ENCODE results near the gene LIN7B.

LIN7B gene

DNA sequence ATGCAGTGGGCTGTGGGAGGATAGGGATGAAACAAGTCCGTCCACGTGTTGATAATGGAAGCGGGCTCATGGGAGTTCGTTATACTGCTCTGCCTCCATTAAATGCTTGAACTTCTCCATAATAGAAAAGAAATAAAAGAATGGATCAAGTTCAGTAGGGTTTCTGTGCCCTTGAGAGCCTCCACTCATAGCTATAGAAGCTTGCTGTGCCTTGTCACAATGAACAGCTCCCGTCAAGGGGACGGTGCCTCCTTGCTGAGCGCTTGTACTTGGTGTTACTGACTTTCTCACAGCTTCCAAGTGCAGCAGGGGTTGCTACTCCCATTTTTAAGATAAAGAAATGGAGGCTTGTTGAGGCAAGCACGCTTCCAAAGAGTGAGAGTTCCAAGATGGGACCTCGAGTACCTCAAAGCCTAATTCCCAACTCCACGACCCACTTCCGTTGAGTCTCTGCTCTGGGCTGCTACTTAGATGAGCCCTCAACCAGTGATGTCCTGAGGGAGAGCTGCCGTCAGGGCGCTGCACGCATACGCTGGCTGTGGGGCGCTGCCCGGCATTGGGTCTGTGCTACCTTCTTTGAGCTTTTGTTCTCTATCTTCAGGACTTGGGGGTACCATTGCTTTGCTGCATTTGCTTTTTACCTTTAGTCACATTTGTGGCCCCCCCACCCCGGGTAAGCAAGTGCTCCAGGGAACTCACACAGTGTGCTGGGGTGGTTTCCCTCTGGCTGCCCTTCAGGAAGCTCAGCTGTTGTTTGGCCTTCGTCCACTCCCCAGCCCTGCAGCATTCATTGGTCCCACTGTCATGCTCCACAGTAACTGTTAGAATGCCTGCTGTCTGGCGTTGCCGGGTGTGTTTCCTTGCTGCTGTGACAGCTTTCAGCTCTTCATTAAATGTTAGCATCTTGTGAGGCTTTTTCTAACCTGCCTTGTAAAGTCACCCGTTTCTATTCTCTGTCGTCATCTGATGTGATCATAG lies 19.4 kb upstream of the LIN7B start:
- DNase-seq = no peak

DNA sequence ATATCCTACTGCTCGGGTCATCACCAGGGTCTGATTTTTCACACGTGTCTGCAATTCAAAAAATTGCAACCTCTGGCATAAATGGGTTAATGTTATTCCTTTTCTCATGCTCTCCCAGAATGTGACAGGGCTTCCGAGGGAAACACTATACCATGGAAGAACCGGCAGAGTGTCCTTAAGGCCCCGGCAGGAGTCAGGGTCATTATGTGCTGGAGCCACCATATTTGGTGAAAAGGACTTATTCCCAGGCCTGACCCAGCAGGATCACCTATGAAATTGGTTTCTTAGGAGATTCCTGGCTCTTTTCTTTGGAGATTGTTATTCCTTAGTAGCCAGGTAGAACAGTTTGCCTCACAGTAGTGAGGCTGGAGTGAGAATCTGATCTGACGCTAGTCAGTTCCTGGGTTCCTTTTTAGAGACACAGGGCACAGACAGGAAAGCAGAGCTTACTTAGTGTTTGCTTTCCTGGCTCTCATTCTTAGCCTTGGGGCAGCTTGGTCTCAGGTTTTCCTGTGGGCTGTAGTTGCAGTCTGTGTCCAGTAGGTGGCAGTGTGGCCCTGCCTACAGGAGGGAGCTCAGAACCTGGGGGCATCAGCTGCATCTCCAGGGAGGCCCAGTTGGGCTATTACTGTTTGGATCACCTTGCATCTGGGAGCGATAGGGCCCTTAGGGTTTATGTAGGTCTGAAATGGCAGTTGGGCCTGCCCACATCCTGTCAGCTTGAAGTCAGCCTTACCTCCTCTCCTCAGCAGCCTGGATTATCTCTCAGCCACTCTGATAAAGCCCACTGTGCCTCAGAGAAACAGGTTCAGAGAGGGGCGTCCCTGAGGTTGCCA lies 16.5 kb upstream of the LIN7B start:
- DNase-seq = peak; percentile 55

DNA sequence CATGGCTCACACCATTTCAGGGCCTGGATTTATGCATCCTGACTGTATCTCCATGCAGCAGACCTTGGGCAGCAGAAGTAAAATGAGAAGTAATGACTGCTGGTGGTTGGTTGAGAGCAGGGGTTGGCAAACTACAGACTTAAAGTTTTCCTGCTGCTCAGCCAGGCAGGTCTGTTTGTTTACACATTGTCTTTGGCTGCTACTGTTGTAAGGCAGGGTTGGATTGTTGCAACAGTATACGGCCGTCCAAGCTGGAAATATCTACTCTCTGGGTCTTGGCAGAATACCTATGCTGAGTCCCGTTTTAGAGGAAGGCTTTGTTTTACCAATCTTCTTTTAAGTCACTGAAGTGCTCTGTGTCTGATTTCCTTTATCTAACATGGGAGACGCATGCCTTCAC lies 15.4 kb upstream of the LIN7B start:
- no peak for DNase-seq

DNA sequence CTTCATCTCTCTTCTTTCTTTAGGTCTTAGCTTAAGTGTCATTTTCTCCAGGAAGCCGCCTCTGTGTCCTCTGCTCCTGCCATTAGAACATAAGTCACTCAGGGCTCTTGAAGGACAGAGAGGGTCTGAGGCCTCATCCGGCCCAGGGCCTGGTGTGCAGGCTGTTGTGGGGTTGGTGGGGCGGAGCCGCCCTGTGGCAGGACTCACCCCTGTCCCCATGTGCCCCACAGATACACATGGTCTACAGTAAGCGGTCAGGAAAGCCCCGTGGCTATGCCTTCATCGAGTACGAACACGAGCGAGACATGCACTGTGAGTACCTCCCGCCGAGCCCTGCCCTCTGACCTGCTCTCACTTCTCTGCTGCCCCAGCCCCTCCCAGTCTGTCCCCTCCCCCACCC lies 13.0 kb upstream of the LIN7B start:
- no peak for DNase-seq

DNA sequence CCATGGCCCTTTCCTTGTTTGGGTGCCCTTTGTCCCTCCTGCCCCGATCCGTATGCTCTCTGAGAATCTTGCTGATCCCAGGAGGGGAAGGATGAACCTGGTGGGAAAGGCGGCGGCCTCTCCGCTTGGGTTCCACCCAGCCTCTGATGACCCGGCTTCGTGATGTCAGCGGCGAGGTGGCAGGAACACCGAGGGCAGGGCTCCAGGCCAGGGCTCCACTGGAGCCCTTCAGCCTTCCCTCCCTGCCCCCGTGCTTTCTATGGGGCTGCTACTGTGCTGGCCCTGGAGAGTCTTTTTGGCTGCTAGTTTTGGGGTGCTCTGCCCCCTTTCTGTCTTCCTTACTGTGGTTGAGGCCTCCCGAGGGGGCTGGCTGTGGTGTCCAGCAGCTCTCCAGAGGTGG lies 11.9 kb upstream of the LIN7B start:
- DNase-seq = no peak

DNA sequence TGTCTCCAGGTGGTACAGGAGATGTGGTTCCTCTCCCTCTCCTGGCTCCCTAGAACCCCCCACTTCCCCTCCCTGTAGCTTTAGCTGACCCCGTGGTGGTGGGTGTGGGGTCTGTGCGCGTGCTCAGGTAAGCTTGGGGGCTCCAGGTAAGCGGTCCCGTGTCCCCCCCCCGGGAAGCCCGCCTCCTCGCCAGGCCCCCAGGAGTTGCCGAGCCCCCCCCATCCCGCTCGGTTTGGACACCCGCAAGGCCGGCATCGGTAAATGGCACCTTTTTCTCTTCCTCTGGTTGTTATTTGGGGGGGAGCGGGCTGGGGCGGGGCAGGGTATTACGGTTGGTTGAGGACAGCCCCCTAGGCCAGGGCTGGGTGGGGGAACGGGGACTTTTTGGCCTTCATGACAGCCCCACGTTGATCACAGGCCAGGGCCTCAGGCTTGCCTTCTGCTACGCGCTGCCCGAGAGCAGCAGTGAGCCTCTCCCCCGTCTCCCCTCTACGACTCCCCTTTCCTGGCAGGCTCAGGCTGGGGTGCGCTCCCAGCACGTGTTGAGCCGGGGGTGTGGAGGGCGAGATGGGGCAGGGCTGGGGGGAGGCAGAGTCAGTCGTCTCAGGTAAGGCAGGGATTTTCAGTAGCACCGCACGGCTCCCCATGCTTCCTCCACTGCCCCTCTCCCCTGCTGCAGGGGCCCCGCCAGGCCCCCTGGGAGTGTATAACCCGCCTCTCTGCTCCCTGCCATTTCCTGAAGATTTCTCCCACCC lies 10.7 kb upstream of the LIN7B start:
- no peak for DNase-seq

DNA sequence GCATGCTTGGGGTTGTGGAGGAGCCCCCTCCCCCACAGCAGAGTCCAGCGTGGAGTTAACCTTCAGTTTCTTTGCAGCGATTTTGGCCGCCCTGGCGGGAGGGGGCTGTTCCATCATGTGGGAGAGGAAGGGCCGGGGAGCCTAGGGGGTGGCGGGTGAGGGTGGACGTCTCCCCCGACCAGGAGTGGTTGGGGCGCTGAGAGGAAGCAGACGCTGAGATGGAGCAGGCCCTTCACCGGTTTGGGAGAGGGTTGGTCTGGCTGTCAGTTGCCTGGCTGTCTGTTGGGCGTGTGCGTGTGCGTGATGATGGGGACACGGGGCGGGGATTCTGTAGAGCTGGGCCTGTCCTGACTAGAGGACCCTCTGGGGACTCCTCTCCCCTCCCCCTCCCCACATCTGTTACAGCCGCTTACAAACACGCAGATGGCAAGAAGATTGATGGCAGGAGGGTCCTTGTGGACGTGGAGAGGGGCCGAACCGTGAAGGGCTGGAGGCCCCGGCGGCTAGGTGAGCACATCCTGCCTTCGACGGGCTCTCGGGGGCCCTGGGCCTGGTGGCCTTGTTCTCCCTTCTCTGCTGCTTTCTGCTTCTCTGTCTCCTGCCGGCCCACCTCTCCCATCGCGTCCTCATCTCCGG lies 9.8 kb upstream of the LIN7B start:
- DNase-seq = no peak

DNA sequence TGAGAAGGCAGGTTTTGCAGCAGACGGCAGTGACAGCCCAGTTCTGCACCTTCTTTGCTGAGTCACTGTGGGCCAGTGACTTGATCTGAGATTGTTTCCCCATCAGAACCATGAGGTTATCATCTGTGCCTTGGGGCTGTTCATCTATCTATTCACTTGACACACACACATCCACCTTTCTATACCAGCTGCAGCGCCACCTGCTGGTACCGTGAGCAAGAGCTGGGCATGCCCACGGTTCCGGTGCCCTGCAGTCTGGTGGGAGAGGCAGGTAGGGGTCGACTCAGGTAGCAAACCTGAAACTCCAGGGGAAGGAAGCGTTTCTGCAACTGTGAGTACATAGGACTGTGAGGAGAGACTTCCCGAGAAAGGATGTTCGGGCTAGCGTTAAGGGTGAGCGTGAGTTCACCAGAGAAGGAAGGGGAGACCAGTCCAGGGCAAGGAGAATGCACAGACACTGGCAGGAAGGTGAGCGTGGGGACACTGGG lies 7.5 kb upstream of the LIN7B start:
- DNase-seq = peak; percentile 3

DNA sequence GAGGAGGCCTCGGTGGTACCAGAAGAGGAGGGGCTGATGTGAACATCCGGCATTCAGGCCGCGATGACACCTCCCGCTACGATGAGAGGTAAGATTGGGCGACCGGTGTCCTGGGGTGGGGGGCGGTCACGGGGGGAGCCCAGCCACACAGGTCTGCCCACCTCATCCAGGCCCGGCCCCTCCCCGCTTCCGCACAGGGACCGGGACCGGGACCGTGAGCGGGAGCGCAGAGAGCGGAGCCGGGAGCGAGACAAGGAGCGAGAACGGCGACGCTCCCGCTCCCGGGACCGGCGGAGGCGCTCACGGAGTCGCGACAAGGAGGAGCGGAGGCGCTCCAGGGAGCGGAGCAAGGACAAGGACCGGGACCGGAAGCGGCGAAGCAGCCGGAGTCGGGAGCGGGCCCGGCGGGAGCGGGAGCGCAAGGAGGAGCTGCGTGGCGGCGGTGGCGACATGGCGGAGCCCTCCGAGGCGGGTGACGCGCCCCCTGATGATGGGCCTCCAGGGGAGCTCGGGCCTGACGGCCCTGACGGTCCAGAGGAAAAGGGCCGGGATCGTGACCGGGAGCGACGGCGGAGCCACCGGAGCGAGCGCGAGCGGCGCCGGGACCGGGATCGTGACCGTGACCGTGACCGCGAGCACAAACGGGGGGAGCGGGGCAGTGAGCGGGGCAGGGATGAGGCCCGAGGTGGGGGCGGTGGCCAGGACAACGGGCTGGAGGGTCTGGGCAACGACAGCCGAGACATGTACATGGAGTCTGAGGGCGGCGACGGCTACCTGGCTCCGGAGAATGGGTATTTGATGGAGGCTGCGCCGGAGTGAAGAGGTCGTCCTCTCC lies 6.3 kb upstream of the LIN7B start:
- no peak for DNase-seq

DNA sequence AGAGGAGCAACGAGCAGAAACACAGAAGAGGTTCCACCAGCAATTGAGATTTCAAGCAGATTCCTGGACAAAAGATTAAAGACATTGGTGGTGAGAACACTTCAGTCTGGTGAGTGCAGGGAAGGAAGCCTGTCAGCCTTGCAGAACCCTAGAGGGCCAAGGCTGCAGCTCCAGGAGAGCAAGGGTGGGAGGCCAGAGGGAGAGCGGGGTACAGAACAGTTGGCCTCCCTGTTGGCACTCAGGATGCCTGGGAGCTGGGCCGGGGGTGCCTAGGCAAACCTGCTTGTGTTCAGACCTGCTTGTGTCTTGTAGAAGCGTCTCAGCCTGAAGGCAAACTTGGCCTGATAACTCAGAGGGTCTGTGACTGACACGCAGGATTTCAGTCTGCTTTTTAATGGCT lies 5.1 kb upstream of the LIN7B start:
- DNase-seq = no peak

DNA sequence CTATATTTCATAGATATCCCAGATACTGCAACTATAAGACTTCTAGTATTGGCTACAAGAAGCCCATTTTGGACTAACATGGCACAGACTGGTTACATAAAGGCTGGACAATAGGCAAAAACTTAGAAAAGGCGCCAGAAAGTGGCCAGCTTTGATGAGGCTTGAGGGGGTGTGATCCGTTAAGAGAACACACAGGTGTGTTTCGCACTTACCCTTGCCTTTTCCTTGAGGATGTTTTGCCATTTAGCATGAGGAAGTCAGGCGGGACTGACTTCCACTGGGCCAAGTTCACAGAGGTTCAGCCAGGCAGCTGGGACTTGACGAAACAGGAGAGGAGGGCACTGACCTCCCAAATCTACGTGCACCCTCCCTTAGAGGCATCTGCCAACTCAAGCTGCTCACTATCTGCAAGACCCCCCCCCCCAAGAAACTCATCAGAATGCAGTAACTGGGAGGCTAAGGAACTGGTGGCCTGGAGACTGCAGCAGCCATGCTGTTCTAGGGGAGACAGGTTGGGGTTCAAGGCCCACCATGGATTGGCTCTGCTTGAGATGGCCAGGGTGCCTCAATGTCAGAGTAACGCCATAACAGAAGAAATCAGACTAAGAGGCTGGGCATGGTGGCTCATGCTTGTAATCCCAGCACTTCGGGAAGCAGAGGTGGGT lies 4.5 kb upstream of the LIN7B start:
- DNase-seq = no peak

DNA sequence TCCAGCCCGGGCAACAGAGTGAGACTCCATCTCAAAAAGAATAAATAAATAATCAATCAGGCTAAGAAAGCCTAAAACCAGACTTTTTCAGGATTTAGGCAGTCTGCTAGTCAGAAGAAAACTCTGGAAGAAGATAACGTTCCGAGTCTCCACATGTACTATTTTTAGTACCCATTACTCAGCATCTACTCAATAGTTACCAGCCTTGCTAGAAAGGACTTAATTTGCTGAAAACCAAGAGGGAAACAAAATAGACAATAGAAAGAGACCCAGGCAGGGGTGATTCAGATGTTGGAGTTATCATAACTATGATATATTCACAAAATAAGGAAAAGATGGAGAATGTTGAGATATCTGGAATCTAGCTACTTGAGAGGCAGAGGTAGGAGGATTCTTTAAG lies 3.6 kb upstream of the LIN7B start:
- DNase-seq = no peak

DNA sequence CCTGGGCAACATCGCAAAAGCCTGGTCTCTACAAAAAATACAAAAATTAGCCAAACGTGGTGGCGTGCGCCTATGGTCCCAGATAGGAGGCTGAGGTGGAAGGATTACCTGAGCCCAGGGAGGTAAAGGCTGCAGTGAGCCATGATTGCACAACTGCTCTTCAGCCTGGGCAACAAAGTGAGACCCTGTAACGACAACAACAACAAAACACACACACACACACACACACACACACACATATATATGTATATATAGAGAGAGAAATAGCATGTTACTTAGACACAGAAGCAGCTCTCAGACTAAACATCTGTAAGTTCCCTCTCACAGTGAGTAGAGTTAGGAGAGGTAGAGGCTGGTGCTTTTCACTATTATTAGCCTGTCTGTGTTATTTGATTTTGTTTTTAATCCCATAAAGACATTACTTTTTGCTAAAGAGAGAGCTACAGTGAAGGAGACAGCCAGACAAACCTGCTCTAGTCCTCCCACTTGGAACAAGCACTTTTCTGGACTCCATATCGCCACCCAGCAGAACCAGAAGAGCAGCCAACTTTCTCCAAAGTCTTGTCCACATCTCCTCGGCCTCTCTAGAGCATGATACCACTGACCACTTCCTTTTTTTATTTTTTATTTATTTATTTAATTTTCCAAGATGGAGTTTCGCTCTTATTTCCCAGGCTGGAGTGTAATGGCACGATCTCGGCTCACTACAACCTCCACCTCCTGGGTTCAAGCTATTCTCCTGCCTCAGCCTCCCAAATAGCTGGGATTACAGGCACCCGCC lies 2.8 kb upstream of the LIN7B start:
- no peak for DNase-seq

DNA sequence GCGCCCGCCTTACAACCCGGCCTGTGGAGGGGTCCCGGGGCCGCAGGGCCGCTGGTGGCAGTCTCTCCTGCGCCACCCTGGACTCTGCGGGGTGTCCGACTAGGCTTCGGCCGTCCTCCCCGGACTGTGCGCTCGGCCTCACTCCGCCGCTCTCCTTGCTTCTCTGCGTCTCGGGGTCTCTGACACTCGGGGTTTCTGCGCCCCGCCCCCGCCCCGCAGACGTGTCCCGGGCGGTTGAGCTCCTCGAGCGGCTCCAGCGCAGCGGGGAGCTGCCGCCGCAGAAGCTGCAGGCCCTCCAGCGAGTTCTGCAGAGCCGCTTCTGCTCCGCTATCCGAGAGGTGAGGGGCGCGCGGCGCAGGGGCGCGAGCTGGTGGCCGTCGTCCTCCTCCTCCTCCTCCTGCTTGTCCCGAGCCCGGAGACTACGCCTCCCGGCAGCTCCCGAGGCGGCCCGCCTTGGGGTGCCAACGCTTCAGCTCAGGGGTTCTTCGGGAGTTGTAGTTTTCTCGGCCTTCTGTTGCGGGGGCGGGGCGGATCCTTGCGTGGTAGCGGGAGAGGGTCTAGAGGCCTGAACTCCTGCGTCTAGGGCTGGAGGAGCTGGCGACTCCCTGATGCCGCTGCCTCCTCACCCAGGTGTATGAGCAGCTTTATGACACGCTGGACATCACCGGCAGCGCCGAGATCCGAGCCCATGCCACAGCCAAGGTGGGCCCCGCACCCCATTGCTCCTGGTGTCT lies 627 bp downstream of the LIN7B start:
- DNase-seq = no peak

DNA sequence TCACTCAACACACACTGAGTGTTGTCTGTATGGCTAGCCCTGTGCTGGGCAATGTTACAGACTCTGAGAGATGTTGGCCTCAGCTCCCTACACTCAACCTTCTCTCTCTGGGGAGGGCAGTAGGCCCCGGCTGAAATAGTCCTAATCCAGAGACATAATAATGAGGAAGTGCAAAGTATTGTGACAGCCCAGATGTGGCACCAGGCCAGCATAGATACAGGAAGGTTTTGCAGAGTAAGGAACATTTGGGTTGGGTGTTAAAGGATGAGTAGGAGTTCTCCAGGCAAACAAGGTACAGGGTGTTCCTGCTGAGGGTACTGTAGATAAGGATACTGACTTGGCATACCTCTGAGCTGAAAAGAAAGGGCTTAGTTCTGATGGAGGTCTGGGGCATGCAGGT lies 2.4 kb downstream of the LIN7B start:
- no peak for DNase-seq

DNA sequence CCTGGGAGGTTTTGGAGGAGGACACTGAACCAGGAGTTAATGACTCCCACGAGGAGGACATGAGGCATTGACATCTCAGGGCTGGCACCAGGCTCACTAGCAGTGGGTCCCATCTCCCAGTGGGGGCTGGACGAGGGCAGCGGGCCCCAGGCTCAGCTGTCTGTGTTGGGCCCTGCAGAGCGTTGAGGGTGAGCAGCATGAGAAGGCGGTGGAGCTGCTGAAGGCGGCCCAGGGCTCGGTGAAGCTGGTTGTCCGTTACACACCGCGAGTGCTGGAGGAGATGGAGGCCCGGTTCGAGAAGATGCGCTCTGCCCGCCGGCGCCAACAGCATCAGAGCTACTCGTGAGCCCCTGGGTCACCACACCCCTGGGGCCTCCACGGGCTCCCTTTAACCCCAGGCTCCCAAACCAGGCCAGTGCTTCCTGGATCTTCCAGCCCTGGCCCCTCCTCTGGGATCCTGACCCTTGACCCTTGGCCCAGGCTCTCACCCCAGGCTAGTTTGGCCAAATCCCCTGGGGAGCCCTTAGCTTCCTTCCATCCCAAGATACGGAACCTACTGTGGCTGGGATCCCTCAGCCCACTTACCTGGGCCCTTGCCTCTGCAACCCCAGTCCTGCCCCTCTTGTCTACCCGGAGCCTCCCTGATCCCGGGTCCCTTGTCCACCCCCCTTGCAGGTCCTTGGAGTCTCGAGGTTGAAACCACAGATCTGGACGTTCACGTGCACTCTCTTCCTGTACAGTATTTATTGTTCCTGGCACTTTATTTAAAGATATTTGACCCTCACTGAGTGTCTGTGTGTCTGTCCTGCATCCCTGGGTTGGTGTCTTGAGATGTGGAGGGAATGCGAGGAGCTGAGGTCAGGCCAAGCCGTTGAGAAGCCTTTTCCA lies 3.8 kb downstream of the LIN7B start:
- no peak for DNase-seq

DNA sequence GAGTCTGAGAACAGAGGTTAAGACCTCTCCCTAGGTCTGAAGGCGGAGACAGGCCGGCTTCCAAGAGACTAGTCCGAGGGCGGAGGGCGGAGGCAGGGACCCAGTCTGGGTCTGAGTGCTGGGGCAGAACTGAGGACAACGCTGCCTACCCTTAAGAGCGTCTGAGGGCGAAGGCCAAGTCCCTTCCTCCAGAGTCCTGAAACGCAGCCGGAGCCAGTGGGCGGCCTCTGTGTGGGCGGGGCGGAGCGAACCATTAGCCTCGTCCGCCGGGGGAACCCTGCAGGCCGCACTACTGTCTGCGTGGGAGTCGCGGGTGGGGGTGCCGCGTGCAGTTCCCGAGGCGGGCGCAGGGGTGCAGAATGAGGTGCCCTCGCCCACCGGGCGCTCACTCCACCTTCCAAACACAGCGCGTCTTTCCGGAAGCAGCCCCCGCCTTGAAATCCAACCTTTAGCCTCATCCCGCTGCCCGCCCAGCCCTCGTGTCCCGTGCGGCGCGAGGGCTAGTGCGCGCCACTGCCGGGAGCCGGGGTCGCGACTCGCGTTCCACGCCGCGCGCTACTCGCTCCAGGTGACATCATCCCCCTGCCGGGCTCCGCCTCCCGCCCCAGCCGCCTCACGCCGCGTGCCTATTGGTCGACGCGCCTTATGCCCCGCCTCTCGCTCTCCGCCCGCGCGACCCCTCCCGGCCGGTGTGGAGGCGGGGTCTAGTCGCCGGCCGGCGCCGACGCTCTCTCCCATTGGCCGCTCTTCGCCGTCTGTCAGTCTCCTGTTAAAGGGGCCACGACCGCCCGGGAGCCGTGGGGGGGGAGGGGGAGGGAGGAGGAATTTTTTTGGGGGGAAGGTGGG lies 4.6 kb downstream of the LIN7B start, which contains the start of gene C19orf73:
TSS of gene C19orf73 (minus strand) at position 579 of the 846 bp plus-strand sequence. CDS start at position 458, 121 bp downstream.
- peak; percentile 94 for DNase-seq
